ENCODE data around the gene PBXIP1. TPM values are rescaled to one million over a fixed set of nuclear protein-coding genes. Genes with fewer than 3 reads are reported as not detected.

Gene PBXIP1
- total RNA-seq, 4 donors from 2014 or later: 52.5 to 120 (median 97.9) TPM

DNA sequence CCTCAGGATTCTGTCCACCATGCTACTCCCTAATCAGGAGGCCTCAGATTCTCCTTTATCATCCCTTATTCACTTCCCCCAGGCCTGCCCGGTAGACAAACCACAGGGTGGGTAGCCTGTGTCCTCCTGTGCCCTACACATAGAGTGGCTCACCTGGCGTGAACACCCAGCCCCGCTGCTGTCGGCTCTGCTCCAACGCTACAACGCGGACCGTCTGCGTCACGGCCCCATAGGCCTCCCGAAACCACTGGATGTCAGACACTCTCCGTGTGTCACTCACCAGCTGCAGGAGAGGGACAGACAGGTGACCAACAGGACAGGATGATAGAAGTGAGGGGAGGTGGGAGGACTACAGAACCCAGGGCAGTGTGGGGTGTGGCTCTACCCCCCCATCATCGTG, 29.7 kb downstream of the PBXIP1 start:
- H3K27ac ChIP-seq: no peak overlapping the region
- H3K9me3 ChIP-seq: no peaks in the 10 kb centered on the region
- TF ChIP-seq POLR2A (IDR thresholded peaks at IDR 0.05): no peak
- no peak for TF ChIP-seq EP300 (IDR thresholded peaks at IDR 0.05)
- TF ChIP-seq, protein P1, sequence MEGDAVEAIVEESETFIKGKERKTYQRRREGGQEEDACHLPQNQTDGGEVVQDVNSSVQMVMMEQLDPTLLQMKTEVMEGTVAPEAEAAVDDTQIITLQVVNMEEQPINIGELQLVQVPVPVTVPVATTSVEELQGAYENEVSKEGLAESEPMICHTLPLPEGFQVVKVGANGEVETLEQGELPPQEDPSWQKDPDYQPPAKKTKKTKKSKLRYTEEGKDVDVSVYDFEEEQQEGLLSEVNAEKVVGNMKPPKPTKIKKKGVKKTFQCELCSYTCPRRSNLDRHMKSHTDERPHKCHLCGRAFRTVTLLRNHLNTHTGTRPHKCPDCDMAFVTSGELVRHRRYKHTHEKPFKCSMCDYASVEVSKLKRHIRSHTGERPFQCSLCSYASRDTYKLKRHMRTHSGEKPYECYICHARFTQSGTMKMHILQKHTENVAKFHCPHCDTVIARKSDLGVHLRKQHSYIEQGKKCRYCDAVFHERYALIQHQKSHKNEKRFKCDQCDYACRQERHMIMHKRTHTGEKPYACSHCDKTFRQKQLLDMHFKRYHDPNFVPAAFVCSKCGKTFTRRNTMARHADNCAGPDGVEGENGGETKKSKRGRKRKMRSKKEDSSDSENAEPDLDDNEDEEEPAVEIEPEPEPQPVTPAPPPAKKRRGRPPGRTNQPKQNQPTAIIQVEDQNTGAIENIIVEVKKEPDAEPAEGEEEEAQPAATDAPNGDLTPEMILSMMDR (IDR thresholded peaks at IDR 0.05): no peak
- WGBS, 2 donors: 94 to 95% methylated on average over 13 of the region's 13 CpGs
- H3K4me1 ChIP-seq: peaks cover 0 to 12% (median 0%) of the 10 kb centered on the region in 4 donors
- peaks cover 0 to 98% (median 18%) of the 10 kb centered on the region in 3 donors for H3K36me3 ChIP-seq
- no peak for DNase-seq (ENCODE audit: low spot score in 2 of 2)
- H3K27me3 ChIP-seq: no peaks in the 10 kb centered on the region
- no peak overlapping the region for H3K4me3 ChIP-seq

DNA sequence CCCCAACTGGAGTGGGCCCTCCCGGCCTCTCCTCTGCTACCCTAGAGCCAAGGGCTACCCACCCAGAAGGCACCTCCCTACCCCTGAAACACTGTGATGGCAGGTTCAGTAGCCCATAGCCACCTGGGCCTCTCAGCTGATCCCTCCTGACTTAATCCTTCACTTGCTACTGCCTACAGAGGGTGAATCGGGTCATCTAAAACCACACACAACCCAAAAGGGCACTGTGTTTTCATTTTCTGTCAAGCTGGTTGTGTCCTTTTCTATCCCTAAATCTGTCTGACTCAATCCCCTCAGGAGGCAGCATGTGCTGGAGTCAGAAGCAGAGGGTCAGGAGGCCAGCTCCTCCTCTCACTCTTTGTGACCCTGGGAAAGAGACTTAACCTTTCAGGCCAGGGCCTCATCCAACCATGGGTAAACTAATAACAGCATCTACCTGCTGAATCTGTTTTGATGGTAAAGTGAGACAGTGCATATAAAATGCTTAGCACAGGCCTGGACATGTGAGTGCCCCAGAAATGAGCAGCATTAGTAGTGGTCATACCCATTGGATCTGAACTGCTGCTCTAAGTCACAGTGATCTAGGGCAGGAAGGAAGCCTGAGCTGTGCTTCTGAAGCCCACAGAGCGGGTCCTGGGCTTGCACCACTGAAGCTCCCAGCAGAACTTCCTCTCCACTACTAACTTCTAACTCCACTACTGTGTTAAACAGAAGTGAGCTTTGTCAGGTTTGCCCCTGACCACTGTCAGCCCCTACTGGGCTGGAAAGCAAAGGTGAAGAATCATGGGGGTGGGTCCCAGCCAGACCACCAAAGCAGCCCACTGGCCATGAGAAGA, 30.3 kb downstream of the PBXIP1 start:
- Histone ChIP-seq H3K27ac (no peak overlapping the region), H3K4me3 (no peak overlapping the region), H3K9me3 (no peaks in the 10 kb centered on the region), H3K4me1 (peaks cover 0 to 8% (median 0%) of the 10 kb centered on the region in 4 donors), H3K36me3 (peaks cover 0 to 98% (median 18%) of the 10 kb centered on the region in 3 donors), H3K27me3 (no peaks in the 10 kb centered on the region)
- 88 to 93% methylated on average over 3 of the region's 3 CpGs for whole genome bisulfite sequencing, 2 donors
- TF ChIP-seq POLR2A (IDR thresholded peaks at IDR 0.05) (no peak), EP300 (IDR thresholded peaks at IDR 0.05) (no peak)
- TF ChIP-seq, protein P1 (IDR thresholded peaks at IDR 0.05): no peak
- DNase-seq (ENCODE audit: low spot score in 2 of 2): no peak

DNA sequence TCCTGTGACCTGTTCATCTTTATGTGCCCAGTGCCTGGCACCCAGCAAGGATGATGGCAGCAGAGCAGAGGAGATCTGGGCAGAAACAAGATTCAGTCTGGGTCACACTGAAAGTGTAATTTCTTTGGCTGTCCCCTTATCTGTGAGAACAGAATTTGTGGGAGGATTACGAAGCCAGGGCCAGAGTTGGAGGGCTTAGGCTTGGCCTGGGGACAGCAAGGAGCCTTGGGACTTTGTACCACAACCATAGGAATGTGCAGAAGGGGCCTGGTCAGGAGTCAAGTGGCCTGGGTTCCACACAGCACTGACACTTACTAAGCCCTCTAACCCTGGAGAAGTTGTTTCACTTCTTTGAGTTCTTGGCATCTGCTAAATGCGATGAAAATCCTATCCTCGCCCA, 32.2 kb downstream of the PBXIP1 start:
- H3K4me3 ChIP-seq: no peak overlapping the region
- no peaks in the 10 kb centered on the region for H3K27me3 ChIP-seq
- H3K4me1 ChIP-seq: no peaks in the 10 kb centered on the region
- H3K36me3 ChIP-seq: peaks cover 0 to 98% (median 18%) of the 10 kb centered on the region in 3 donors
- 89 to 98% methylated on average over 3 of the region's 3 CpGs for WGBS, 2 donors
- TF ChIP-seq, protein P1 (IDR thresholded peaks at IDR 0.05): no peak
- TF ChIP-seq POLR2A (IDR thresholded peaks at IDR 0.05) (no peak), EP300 (IDR thresholded peaks at IDR 0.05) (no peak)
- no peak overlapping the region for H3K27ac ChIP-seq
- no peak for DNase-seq (ENCODE audit: low spot score in 2 of 2)
- no peaks in the 10 kb centered on the region for H3K9me3 ChIP-seq

DNA sequence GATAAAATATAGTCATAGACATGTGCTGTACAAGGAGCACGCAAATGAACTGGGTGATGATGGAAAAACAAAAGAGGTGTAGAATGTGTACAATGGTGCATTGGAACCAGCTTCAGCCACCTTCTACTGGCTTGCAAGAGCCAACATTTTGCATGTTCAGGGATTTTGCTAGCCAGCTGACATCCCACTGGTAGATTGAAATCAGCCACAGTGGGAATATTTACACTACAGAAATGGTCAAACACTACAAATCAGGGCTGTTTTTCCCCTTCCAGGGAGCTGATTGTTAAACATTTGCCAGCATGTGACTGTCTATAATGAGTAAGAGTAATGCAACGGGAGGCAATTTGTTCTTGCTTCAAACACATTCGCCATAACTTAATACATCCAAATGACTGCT, 42.6 kb downstream of the PBXIP1 start:
- Histone ChIP-seq H3K27me3 (no peaks in the 10 kb centered on the region), H3K36me3 (peaks cover 0 to 39% (median 0%) of the 10 kb centered on the region in 3 donors), H3K9me3 (no peaks in the 10 kb centered on the region), H3K4me1 (no peaks in the 10 kb centered on the region), H3K4me3 (no peak overlapping the region), H3K27ac (no peak overlapping the region)
- TF ChIP-seq EP300 (IDR thresholded peaks at IDR 0.05) (no peak), POLR2A (IDR thresholded peaks at IDR 0.05) (no peak)
- TF ChIP-seq, protein P1 (IDR thresholded peaks at IDR 0.05): no peak
- WGBS, 2 donors: 86 to 88% methylated on average over 3 of the region's 3 CpGs
- DNase-seq (ENCODE audit: low spot score in 2 of 2): no peak

DNA sequence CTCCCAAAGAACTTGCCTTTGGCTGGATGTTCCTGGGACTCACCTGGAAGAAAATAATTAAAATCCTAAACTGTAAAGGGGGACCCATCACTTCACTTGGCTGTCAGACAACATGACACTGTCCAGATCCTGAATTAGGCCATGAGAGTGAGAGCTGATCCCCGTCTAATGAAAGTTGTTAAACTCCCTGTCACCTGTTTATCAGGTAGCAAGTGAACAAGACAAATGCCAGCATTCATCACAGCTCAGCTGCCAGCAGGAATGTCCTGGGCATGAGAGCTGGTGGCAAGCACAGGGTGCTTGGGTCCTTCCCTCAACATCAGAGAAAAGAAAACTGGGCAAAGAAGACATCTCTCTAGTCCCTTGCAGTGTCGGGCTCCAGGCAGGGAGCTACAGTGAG, 43.1 kb downstream of the PBXIP1 start:
- no peaks in the 10 kb centered on the region for H3K27me3 ChIP-seq
- no peak overlapping the region for H3K27ac ChIP-seq
- H3K36me3 ChIP-seq: peaks cover 0 to 36% (median 0%) of the 10 kb centered on the region in 3 donors
- no peak for DNase-seq (ENCODE audit: low spot score in 2 of 2)
- TF ChIP-seq EP300 (IDR thresholded peaks at IDR 0.05) (no peak), POLR2A (IDR thresholded peaks at IDR 0.05) (no peak)
- TF ChIP-seq, protein P1 (IDR thresholded peaks at IDR 0.05): no peak
- no peaks in the 10 kb centered on the region for H3K9me3 ChIP-seq
- H3K4me3 ChIP-seq: no peak overlapping the region
- 79 to 86% methylated on average over 2 of the region's 2 CpGs for WGBS, 2 donors
- H3K4me1 ChIP-seq: no peaks in the 10 kb centered on the region
